Retinal pigment epithelial cell (primary cell): ENCODE data around the gene LRRC38.

Experiments
- DNase-seq: peaks from one replicate; pipeline ENCODE4 v3.0.0-alpha.2; 2010; ENCODE audit warnings: low read depth
- H3K4me3 ChIP-seq: 2 replicates; pipeline ENCODE4 v1.5.1; 2011; ENCODE audit warnings: mild to moderate bottlenecking, low read length, control low read depth, moderate library complexity
- TF ChIP-seq, protein P1 (sequence below): conservative IDR thresholded peaks from 2 replicates; pipeline ENCODE4 v1.5.1; 2011; ENCODE audit warnings: low read depth, low read length, control low read depth, inconsistent platforms

Gene LRRC38

DNA sequence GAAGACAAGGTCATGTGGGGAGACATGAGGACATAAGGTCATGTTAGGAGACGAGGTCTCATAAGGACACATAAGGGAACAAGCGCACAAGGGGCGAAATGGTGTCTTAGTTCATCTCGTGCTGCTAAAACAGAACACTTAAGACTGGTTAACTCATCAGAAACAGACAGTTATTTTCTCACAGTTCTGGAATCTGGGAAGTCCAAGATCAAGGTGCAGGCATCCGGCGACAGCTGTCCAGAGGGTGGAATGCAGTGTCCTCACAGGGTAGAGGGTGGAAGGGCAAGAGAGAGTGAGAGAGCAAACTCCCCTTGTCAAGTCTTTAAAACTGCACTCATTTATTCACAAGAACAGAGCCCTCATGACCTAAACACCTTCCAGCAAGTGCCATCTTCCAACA is 35.2 kb upstream of the LRRC38 start:
- TF ChIP-seq, protein P1, sequence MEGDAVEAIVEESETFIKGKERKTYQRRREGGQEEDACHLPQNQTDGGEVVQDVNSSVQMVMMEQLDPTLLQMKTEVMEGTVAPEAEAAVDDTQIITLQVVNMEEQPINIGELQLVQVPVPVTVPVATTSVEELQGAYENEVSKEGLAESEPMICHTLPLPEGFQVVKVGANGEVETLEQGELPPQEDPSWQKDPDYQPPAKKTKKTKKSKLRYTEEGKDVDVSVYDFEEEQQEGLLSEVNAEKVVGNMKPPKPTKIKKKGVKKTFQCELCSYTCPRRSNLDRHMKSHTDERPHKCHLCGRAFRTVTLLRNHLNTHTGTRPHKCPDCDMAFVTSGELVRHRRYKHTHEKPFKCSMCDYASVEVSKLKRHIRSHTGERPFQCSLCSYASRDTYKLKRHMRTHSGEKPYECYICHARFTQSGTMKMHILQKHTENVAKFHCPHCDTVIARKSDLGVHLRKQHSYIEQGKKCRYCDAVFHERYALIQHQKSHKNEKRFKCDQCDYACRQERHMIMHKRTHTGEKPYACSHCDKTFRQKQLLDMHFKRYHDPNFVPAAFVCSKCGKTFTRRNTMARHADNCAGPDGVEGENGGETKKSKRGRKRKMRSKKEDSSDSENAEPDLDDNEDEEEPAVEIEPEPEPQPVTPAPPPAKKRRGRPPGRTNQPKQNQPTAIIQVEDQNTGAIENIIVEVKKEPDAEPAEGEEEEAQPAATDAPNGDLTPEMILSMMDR: no peak
- DNase-seq: no peak
- no peak overlapping the region for H3K4me3 ChIP-seq

GRCh38 chr1:13548281-13548680 is 34.5 kb upstream of the LRRC38 start:
- TF ChIP-seq, protein P1: no peak
- H3K4me3 ChIP-seq: no peak overlapping the region
- DNase-seq: no peak

DNA sequence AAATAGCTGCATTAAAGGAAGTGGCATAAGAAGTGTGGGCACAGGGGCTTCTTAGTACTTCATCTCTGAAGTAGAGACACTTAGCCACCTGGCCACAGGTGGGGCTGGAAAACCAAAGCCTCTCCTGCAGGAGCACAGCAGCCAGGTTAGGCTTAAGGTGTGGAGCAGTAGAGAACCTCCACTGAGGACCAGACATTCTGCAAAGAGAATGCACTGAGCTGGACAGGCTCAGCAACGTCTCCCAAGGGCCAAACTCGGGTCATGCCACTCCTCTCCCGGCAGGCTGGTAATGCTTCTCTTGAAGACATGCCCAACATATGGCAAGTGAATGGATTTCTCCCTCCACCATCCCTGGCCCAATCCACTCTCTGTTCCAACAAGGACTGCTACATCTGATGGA is 33.0 kb upstream of the LRRC38 start:
- TF ChIP-seq, protein P1: no peak
- no peak overlapping the region for H3K4me3 ChIP-seq
- DNase-seq: no peak

DNA sequence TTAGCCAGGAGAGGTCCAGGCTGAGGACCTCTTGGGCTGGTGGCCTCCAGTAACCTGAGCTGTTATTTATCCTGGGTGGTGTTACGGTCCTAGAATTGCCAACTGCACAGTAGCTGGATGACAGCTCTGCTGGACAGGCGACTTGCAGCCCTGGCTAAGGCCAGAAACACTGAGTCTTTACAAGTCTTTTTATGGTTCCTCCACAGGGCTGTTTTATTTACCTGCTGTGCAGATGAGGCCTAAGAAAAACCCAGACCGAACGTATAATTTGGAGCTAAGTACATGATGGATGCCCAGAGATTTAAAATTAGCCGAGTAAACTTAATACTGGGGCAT is 30.4 kb upstream of the LRRC38 start:
- no peak overlapping the region for H3K4me3 ChIP-seq
- DNase-seq: no peak
- TF ChIP-seq, protein P1: no peak

DNA sequence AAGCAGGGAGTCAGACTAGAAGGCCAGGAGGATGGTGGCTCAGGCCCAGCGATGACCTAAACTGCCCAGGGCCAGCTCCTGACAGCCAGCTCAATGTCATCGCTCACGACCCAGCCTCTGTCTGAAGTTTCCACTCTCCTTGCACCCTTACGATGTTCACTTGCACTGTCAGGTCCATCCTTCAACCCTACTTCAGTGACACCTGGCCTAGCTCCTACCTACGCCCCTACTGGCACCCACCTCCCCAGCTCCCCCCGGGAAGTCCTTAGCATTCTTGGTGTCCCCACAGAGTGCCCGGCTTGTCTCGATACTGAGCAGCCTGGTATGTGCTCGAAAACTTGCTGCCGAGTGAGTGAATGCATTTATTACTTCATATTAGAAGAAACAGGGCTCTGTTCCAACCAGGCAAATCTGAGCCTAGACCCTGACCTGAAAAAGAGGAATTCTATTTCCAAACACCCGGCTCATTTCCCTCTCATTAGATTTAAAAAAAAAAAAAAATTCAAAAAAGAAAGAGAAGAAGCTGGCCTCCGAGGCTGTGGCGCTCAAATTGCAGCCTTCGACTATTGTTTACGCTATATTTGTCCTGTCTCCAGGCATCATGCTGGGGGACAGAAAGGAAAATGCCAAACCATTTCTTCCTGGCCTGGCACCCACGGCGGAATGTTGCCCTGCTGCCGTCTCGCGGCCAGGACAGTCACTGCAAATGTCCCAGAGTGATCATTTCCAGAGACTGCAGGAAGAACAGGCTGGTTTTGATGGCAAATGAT is 29.8 kb upstream of the LRRC38 start:
- TF ChIP-seq, protein P1: peak; percentile 62
- no peak for DNase-seq

DNA sequence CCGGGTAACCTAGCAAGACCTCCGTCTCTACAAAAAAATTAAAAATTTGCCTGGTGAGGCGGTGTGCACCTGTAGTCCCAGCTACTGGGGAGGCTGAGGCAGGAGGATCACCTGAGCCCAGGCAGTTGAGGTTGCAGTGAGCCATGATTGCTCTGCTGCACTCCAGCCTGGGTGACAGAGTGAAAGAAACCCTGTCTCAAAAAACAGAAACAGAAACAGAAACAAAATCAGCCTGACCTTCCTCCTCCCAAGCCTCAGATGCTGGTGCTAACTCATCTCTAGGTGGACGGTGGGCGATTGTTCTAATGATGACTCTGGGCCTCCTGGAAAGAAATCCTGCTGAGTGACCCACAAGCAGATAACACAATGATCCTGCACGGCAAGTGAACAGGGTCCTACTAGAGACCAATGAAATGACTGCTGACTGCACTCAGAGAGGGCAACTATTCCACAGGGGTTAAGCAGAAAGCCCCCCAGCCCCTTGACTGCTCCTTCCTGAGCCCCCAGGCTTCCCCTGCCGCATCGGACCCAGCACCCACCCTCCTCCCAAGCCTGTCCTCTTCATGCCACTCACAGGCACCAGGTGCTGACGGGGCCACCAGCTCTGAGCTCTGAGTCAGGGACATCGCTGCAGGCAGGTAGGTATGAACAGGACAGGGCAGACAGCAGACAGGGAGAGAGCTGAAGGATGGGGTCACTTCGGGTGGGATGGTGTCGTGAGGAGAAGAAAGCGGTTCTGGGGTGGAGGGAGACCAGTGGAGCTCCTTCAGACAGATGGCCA is 27.8 kb upstream of the LRRC38 start:
- no peak overlapping the region for H3K4me3 ChIP-seq
- no peak for DNase-seq
- TF ChIP-seq, protein P1: no peak

More for the DNA sequence above, 29.8 kb upstream of the LRRC38 start:
- no peak overlapping the region for H3K4me3 ChIP-seq

- H3K4me3 ChIP-seq: no peak overlapping the region
- no peak for DNase-seq
- TF ChIP-seq, protein P1: no peak
Observed at GRCh38 chr1:13540866-13541265, 27.1 kb upstream of the LRRC38 start.
